ENCODE measurements around the gene UBA6. TPM values are rescaled to one million over a fixed set of nuclear protein-coding genes. Genes with fewer than 3 reads are reported as not detected.

The UBA6 gene
- total and polyA plus RNA-seq, 2 of the 4 experiments (the other 2 are of a cell fraction) = 29.2 to 268 TPM

DNA sequence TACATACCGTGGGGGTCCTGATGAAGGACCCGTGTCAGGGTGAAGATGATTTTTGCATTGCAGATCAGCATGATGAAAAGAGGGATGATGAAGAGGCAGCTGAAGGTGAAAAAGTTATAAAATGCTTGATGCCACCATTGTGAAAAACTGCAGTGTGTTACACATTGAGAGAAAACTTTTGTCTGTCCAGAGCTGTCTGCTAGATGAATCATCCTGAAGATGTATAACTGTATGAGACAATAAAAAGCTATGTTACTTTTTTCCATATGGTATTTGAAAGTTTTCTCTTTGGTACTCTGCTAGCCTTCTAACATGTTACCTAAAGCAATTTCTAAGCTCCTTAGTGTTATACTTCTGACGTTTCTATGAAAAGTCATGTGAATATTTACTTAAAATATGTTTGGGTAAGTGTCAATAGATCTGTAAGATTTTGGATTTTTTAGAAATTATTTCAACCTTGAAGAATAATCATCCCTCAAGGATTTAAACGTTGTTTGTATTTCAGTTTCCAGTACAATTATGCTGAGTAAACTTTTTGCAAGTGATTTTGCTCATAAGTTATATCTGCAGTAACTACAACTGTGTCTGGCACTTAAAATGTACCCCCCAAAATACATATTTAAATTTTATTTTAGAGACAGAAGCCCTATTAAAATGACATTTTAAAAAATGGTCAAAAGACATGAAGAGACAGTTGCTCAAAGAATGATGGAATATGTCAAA lies 43.8 kb upstream of the UBA6 start (continued):
- TF ChIP-seq RAD21 (IDR thresholded peaks at IDR 0.05; ENCODE audit: low read length) = no peak

DNA sequence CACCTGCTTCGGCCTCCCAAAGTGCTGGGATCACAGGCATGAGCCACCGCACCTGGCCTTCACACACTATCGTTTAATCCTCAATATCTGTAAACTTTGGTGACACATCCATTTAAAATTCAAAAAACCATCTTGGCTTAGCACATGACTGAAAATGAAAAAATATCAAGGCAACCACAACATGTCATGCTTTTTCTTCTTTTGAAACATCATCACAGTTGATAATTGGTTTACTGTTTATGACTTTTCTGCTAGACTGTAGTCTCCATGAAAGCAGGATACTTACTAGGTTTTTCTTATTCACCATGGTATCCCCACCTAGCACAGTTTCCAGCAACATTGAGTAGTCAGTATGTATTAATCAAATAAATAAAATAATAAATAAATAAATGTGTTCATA lies 42.2 kb upstream of the UBA6 start:
- Histone ChIP-seq H3K56ac (ENCODE audit: extremely low read depth, insufficient read depth, low read length) (no peak overlapping the region), H4K5ac (ENCODE audit: low read depth, low read length) (no peak overlapping the region), H3K4ac (ENCODE audit: low read depth, low read length) (no peak overlapping the region), H4K20me1 (ENCODE audit: insufficient read depth, low read length) (no peaks in the 10 kb centered on the region), H3K27me3 (ENCODE audit: control insufficient read depth, insufficient read depth, low read length) (no peaks in the 10 kb centered on the region), H2BK5ac (ENCODE audit: low read depth, low read length, poor library complexity, severe bottlenecking) (no peak overlapping the region), H3K14ac (replicated peaks; ENCODE audit: low read depth, low read length) (no peak overlapping the region), H2AFZ (replicated peaks; ENCODE audit: low read length, poor library complexity) (no peak overlapping the region), H3K18ac (ENCODE audit: low read depth, low read length) (no peak overlapping the region), H2BK20ac (ENCODE audit: low read depth, low read length) (no peak overlapping the region), H3K27ac (ENCODE audit: insufficient read depth, low read length) (no peak overlapping the region), H3K79me1 (ENCODE audit: low read depth in 1 of 2, low read length in 2 of 2) (no peaks in the 10 kb centered on the region), H3K4me3 (ENCODE audit: insufficient read depth, low read depth, low read length) (no peak overlapping the region), H3K36me3 (ENCODE audit: control insufficient read depth, insufficient read depth, low read length) (no peaks in the 10 kb centered on the region), H3K9me3 (ENCODE audit: control insufficient read depth, insufficient read depth, low read length) (no peaks in the 10 kb centered on the region), H3K4me2 (ENCODE audit: low read depth, low read length) (no peak overlapping the region), H2AK5ac (ENCODE audit: low read depth, low read length) (no peak overlapping the region), H4K8ac (ENCODE audit: low read depth in 2 of 2, low read length in 2 of 2) (no peak overlapping the region), H3K23ac (ENCODE audit: low read depth, low read length) (no peak overlapping the region), H2BK120ac (ENCODE audit: low read depth, low read length) (no peak overlapping the region), H2BK15ac (ENCODE audit: low read depth, low read length) (no peak overlapping the region), H3K4me1 (ENCODE audit: control insufficient read depth, insufficient read depth, low read length) (peaks cover 2% of the 10 kb centered on the region; the same call in 1 of the 2 replicates), H4K91ac (ENCODE audit: insufficient read depth, low read depth, low read length) (no peak overlapping the region), H3K9me1 (ENCODE audit: insufficient read depth, low read length) (no peaks in the 10 kb centered on the region; the same call in 1 of the 2 replicates), H2AK9ac (replicated peaks; ENCODE audit: low read depth, low read length, poor library complexity) (no peak overlapping the region), H3K9ac (ENCODE audit: low read depth, low read length) (no peak overlapping the region)
- BruUV-seq (replicated peaks) = no TSS peak
- DNase-seq (no peak), ATAC-seq (ENCODE audit: low read depth) (no peak)
- in situ Hi-C loops (cut with MboI; ENCODE audit: low sequenced_read_pairs) = no loop called here
- dilution Hi-C loops (cut with HindIII; ENCODE audit: low sequenced_read_pairs, unreplicated experiment) = no loop called here
- ChIA-PET CTCF (no interaction called here), POLR2A (ENCODE audit: unreplicated experiment) (no interaction called here)
- intact Hi-C loops (cut with micrococcal nuclease) = no loop called here
- WGBS, 2 experiments (ENCODE audit: extremely low coverage in 2 of 2, insufficient read length in 1 of 2) = no CpG with 5 or more reads among the region's 3 CpGs
- TF ChIP-seq RCOR1 (IDR thresholded peaks at IDR 0.05; ENCODE audit: insufficient replicate concordance, low read length) (no peak), MAZ (IDR thresholded peaks at IDR 0.05; ENCODE audit: borderline replicate concordance, low read depth, low read length) (no peak), SMC3 (IDR thresholded peaks at IDR 0.05; ENCODE audit: low read depth, low read length) (no peak), CEBPB (IDR thresholded peaks at IDR 0.05; ENCODE audit: low read depth, low read length) (no peak), MXI1 (IDR thresholded peaks at IDR 0.05; ENCODE audit: borderline replicate concordance, low read depth, low read length) (no peak), CHD1 (IDR thresholded peaks at IDR 0.05; ENCODE audit: low read depth, low read length) (no peak), NFE2L2 (IDR thresholded peaks at IDR 0.05; ENCODE audit: low read depth, low read length) (no peak), MAFK (IDR thresholded peaks at IDR 0.05; ENCODE audit: low read depth, low read length) (no peak), RAD21 (IDR thresholded peaks at IDR 0.05; ENCODE audit: low read length) (no peak), CTCF (conservative IDR thresholded peaks at IDR 0.05; ENCODE audit: low read depth, low read length) (no peak), POLR2A (IDR thresholded peaks at IDR 0.05; ENCODE audit: low read depth, low read length) (no peak), FOS (IDR thresholded peaks at IDR 0.05; ENCODE audit: low read depth, low read length) (no peak), BHLHE40 (IDR thresholded peaks at IDR 0.05; ENCODE audit: low read depth, low read length) (no peak), RFX5 (IDR thresholded peaks at IDR 0.05; ENCODE audit: low read depth, low read length) (no peak)
- TF ChIP-seq, protein P1, sequence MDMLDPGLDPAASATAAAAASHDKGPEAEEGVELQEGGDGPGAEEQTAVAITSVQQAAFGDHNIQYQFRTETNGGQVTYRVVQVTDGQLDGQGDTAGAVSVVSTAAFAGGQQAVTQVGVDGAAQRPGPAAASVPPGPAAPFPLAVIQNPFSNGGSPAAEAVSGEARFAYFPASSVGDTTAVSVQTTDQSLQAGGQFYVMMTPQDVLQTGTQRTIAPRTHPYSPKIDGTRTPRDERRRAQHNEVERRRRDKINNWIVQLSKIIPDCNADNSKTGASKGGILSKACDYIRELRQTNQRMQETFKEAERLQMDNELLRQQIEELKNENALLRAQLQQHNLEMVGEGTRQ (IDR thresholded peaks at IDR 0.05; ENCODE audit: low read depth, low read length) = no peak
